ENCODE data around the gene ITGA1.

- no peak for TF ChIP-seq CTCF (IDR thresholded peaks at IDR 0.05)
- no peak for TF ChIP-seq TCF7L2 (IDR thresholded peaks at IDR 0.05; ENCODE audit: low read depth, low read length)
- no peak for TF ChIP-seq REST (IDR thresholded peaks at IDR 0.05; ENCODE audit: insufficient read depth in 1 of 2, low read depth in 2 of 2, low read length in 1 of 2)
Observed at GRCh38 chr5:52864371-52864770, 76.7 kb downstream of the ITGA1 start.

Data from Panc1 (cell line).